Fibroblast of the conjunctiva (primary cell): Measurements from ENCODE around the gene FOXL3.
"Not testable (repeated sequence)": the region's sequence is repeated elsewhere in the genome, so short reads cannot be mapped to it uniquely, and the experiment has no call there.

Experiments used
- DNase-seq: peaks from one replicate; pipeline ENCODE4 v3.0.0-alpha.2; 2010; ENCODE audit warnings: low read depth

The FOXL3 gene

GRCh38 chr7:255038-255435 is 34.9 kb upstream of the FOXL3 start:
- no peak for DNase-seq

DNA sequence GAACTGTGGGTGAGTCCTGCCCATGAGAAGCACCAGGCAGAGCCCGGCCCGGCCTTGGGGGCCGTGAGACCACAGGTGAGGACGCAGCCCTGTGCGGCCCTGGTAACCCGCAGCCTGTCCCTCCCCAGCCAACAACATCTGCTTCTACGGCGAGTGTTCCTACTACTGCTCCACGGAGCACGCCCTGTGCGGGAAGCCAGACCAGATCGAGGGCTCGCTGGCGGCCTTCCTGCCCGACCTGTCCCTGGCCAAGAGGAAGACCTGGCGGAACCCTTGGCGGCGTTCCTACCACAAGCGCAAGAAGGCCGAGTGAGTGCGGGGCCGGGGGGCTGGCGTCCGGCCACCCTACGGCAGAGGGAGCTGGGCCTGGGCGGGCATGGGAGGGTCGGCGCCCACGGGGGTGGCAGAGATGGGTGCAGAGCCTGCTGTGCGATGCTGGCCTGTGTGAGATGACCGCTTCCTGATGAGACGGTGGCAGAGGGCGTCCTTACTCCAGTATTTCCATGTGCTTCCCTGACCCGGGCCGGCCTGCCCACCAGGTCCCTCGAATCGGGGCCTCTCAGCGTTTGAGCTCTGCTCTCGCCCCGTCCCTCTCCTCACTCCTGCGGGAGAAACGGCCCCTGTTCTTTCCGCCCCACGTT is 34.1 kb upstream of the FOXL3 start:
- DNase-seq, result no peak

GRCh38 chr7:256461-256940 is 33.5 kb upstream of the FOXL3 start:
- DNase-seq, result no peak

GRCh38 chr7:256981-257646 is 32.9 kb upstream of the FOXL3 start:
- DNase-seq, result no peak

DNA sequence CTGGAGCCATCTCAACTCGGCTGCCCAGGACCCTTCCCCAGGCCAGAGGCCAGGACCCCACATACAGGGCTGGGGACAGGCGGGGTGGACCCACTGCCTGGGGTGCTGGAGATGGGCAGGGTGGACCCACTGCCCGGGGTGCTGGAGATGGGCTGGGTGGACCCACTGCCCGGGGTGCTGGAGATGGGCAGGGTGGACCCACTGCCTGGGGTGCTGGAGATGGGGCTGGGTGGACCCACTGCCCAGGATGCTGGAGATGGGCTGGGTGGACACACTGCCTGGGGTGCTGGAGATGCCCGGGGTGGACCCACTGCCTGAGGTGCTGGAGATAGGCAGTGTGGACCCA is 32.4 kb upstream of the FOXL3 start:
- DNase-seq, result no peak

DNA sequence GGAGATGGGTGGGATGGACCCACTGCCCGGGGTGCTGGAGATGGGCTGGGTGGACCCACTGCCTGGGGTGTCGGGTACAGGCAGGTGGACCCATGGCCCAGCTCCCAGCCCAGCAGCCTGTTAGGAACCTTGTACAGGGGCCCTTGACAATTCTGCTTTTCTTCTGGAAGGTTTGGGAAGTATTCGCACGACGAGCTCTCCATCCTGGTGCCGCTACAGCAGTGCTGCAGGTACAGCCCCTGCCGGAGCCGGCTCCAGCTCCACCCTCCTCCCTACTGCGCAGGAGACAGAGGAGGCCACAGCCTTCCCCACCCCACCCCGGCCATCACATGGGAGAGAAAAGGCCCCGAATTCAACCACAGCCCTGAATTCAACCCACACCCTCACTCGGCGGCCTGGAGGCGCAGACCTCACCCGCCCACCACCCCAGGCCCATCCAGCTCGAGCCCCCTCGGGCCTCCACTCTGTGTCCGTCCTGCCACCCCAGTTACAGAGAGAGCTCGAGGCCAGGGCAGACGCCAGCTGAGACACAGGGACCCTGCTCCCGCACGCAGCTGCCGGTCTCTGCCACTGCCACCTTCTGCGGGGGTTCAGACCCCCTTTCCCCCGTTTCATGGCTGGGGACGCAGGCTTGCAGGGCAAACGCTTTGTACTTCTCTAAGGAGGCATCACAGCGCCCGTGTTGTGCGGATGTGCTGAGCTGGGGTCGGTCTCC is 31.3 kb upstream of the FOXL3 start:
- DNase-seq, result no peak

- no peak for DNase-seq
These were observed 30.8 kb upstream of the FOXL3 start for GRCh38 chr7:259191-259505.

DNA sequence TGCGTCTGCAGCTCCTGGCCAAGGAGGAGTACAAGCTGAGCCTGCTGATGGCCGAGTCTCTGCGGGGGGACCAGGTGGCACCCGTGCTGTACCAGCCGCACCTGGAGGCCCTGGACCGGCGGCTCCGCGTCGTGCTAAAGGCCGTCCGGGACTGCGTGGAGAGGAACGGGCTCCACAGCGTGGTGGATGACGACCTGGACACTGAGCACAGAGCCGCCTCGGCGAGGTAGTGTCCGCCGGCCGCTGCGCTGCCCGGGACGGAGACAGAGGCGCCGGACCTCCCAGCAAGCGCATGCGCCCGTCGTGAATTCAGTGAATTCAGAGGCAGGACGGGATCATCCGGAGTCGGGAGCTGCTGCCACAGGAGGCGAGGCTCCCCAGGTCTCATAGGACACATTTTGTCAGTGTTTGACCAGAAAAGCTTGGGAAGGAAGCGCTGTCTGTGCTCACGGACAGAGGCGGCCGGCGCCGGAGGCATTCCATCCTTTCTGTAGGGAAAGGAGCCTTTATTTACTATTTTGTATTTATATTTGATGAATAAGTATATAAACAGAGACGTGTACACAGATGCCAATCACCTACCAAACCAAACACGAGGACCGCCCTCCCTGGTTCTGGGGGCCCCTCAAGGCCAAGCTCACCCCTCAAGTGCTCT is 30.1 kb upstream of the FOXL3 start:
- DNase-seq, result no peak

DNA sequence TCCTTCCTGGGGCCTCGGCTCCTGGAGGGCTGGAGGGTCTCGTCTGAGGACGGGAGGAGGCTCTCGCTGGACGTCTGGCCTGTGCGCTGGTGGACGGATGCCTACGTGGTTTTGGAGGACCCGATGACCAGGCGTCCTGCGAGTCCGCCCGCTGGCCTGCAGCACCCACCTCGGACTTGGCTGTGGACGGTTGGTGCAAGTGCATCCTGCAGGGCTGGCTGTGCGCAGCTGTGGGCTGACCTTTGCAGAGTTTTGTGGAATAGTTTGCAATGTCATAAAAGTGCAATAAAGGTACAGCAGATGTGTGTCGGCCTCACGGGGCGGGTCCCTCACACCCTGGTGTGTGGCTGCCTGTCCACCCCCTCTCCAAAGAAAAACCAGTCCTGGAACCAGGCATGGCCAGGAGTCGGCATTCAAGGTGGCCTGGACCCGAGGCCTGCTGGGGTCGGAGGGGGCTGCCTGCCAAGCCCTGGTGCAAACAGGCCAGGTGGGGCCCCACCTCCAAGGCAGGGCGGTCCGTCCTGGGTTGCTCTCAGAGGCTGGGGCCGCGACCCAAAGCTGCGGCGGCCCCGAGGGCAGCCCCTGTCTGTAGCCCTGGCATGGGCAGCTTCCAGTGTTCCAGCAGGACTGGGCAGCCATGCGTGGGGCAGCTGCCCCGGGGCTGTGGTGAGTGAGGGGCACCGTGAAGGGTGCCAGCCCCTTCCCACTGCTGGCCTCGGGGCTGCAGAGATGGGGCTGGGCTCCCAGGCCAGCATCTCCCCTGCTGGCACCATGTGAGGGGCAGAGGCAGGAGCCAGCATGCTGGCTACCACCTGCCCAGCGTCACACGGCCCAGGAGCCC is 29.3 kb upstream of the FOXL3 start:
- DNase-seq, result no peak

DNA sequence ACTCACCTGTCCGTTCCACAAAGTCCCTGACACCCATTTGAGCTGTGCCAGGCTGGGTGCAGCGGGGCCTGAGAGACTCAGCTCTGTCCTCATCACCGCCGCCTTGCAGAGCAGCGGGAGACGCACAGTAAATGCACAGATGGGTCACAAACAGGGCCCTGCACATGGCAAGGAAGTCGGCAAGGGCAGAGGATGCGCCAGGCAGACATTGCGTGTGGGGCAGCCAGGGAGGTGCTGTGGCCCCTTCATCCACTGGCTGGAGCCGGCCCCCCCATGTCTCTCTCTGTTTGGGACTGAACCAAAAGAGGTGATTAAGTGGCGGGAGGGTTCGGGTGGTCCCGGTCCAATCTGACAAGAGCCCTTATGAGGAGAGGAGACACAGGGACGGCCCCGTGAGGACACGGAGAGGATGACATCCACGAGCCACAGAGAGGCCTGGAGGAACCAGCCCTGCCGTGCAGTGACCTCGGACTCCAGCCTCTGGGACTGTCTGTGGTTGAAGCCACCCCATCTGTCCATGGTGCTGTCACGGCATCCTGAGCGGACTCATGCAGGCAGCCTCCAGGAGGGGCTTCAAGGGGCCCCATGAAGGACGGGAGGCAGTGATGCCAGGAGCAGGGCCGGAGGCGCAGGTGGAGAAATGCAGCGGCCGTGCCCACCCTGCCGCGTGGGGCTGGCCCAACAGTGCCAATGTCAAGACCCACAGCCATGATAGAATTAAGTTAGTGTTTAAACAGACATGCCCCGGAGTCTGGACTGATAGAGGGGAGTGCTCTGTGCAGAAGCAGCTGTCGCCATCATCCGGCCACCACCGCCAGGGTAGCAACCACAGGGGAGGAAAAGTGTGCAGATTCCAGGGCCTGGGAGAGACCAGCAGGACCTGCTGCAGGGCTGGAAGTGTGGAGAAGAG is 28.4 kb upstream of the FOXL3 start:
- DNase-seq, result no peak

DNA sequence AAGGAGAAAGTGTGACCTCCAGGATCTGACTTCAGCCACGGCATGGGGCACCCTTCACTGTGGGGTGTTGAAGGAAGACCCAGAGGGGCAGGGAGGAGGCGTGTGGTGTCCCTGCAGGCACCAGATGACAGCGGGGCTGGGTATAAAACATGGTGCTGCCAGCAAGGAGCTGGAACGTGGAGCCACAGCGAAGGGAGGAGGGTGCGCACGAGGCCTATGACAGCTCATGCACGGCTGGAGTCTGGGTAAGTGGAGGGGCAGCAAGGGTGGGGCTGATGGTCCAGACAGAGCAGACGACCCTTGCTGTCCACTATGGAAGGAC is 27.8 kb upstream of the FOXL3 start:
- no peak for DNase-seq

DNA sequence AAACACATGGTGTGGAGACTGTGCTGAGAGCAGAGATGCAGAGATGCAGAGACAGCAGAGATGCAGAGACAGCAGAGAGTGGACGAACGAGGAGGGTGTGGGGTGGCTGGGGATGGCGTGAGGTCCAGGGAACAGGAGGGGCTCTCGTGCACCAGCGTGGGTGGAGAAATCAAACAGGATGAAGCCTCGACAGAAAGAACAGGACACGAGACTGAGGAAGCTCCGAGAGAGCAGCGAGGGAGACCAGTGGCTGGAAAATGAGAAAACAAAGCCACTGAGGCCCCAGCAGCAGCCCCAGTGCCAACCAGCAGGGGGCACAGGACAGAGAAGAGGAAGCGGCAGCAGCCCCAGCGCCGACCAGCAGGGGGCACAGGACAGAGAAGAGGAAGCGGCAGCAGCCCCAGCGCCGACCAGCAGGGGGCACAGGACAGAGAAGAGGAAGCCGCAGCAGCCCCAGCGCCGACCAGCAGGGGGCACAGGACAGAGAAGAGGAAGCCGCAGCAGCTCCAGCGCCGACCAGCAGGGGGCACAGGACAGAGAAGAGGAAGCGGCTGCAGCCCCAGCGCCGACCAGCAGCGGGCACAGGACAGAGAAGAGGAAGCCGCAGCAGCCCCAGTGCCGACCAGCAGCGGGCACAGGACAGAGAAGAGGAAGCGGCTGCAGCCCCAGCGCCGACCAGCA is 27.2 kb upstream of the FOXL3 start:
- not testable (repeated sequence) for DNase-seq

GRCh38 chr7:263483-264351 is 26.3 kb upstream of the FOXL3 start:
- DNase-seq, result not testable (repeated sequence)

- no peak for DNase-seq
These were observed 25.3 kb upstream of the FOXL3 start for GRCh38 chr7:264541-265191.

DNA sequence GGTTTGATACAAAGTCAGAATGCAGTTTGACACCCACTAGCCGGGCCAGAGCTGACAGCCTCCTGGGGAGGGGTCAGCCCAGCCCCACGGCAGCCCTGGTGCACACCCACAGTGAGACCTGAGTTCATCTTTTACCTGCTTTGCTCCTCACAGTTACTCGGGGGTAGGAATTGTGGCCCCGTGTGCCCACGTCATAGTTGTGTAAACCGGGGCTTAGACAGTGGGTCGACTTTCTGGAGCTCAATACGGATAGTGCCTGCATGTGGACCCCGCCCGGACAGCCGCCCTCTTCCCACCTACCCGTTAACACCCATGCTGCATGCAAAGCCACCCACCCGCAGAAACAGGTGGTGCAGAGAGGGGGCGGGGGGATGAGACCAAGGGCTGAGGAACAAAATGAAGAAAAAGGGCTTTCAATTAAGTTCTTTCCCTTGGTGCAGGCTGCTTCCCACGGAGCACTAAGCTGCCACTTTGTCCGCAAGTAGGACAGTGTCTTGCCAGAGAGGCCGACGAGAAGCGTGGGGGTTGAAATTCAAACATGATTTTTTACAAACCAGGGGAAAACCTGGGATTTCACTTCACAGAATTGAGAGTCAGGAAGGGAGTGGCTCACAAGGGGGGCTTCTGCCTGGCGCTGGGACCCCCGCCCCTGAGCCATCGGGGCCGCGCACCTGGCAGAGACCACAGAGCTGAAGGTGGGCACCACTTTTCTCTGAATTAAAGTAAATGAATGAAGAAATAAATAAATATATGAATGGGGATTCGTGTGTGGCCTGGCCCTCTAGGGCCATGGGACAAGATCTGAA is 24.6 kb upstream of the FOXL3 start:
- no peak for DNase-seq

DNA sequence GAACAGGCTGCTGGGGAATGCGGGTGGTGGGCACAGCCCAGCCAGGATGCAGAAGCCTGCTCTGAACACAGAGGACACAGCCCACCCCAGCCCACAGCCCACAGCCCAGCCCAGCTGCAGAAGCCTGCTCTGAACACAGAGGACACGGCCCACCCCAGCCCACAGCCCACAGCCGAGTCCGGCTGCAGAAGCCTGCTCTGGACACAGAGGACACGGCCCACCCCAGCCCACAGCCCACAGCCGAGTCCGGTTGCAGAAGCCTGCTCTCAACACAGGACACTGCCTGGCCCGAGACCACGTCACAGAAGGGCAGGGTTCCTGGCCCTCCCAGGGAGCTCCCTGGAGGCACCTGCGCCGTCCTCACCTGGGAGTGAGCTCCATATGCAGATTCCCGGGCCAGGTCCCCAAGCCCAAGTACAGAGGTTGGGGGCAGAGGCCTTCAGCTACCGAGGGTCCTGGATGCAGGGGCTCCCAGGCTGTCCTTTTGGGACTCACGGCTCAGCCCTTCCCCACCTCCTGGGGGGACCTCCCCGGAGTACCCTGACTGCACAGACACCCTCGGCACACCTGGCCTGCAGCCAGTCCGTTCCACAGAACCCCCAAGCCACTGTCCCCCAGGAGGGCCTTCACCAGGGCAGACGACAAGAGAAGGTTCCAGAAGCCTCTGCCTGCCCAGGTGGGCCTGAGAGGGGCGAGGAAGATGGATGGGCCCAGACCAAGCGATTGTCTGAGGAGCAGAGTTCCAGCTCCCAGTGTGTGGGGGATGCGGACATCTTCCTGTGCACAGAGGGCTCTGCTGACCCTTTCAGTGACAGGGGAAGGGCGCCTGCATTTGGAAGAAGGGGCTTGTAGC is 23.7 kb upstream of the FOXL3 start:
- no peak for DNase-seq
